PC-9 (cell line): ENCODE measurements around the gene CCL7. TPM values are rescaled to one million over a fixed set of nuclear protein-coding genes. Genes with fewer than 3 reads are reported as not detected.

Source experiments
- BruUV-seq: library from RNA; stranded (reverse); fragments of 400-500 nt; replicated peaks from 2 replicates; lab custom pipeline; 2021; lab: Mats Ljungman, UMichigan
- CTCF ChIA-PET: fragments of 300-600 bp; sonication (Branson Sonifier 250); formaldehyde crosslinking; loops from one replicate; lab custom pipeline; 2022; ENCODE audit warnings: antibody characterized with exemption; lab: Charles Lee
- POLR2A ChIA-PET: fragments of 300-600 bp; sonication (Branson Sonifier 250); formaldehyde crosslinking; loops from one replicate; lab custom pipeline; 2022; ENCODE audit warnings: antibody characterized with exemption; ENCODE audit not compliant: unreplicated experiment; lab: Charles Lee
- DNase-seq, 2 experiments: peaks; one replicate each; pipeline versions ENCODE4 v3.0.0 to v3.0.0-alpha.2; 2015 to 2022; ENCODE audit warnings: mixed read lengths in 1 of 2
- H2AFZ ChIP-seq: fragments of 200-600 bp; sonication (generic); 2 replicates; pipeline ENCODE4 v1.8.1; 2017; ENCODE audit warnings: antibody characterized with exemption
- H3F3A ChIP-seq: fragments of 200-600 bp; sonication (generic); 2 replicates; pipeline ENCODE4 v1.8.1; 2017; ENCODE audit warnings: antibody characterized with exemption, mild to moderate bottlenecking, low read depth; ENCODE audit not compliant: insufficient read depth
- H3K27ac ChIP-seq: fragments of 200-600 bp; sonication (generic); 2 replicates; pipeline ENCODE4 v1.6.1; 2016; ENCODE audit warnings: mixed run types
- H3K27me3 ChIP-seq: fragments of 200-600 bp; sonication (generic); 2 replicates; pipeline ENCODE4 v1.6.1; 2016; ENCODE audit warnings: low read depth, mixed run types; ENCODE audit not compliant: insufficient read depth
- H3K36me3 ChIP-seq: fragments of 200-600 bp; sonication (generic); 2 replicates; pipeline ENCODE4 v1.6.1; 2016; ENCODE audit warnings: low read depth, mixed run types
- H3K4me1 ChIP-seq: fragments of 200-600 bp; sonication (generic); replicated peaks from 2 replicates; pipeline ENCODE4 v1.6.1; 2016; ENCODE audit warnings: mixed run types; ENCODE audit not compliant: insufficient read depth
- H3K4me2 ChIP-seq: fragments of 200-600 bp; sonication (generic); 2 replicates; pipeline ENCODE4 v1.6.1; 2017; ENCODE audit warnings: mixed run types
- H3K4me3 ChIP-seq: fragments of 200-600 bp; sonication (generic); 2 replicates; pipeline ENCODE4 v1.6.1; 2016; ENCODE audit warnings: mixed run types
- H3K79me2 ChIP-seq: fragments of 200-600 bp; sonication (generic); 2 replicates; pipeline ENCODE4 v1.6.1; 2017; ENCODE audit warnings: low read depth, mixed run types
- H3K9me2 ChIP-seq: fragments of 200-600 bp; sonication (generic); 2 replicates; pipeline ENCODE4 v1.8.1; 2017; ENCODE audit warnings: mild to moderate bottlenecking; ENCODE audit not compliant: insufficient read depth
- H3K9me3 ChIP-seq: fragments of 200-600 bp; sonication (generic); 2 replicates; pipeline ENCODE4 v1.8.1; 2016; ENCODE audit warnings: low read depth; ENCODE audit not compliant: insufficient read depth
- H4K20me1 ChIP-seq: fragments of 200-600 bp; sonication (generic); 2 replicates; pipeline ENCODE4 v1.8.1; 2017; ENCODE audit not compliant: insufficient read depth
- EZH2 ChIP-seq: fragments of 200-600 bp; sonication (generic); IDR thresholded peaks from 2 replicates; pipeline ENCODE4 v1.8.0; 2017; ENCODE audit warnings: antibody characterized with exemption, low read depth
- intact Hi-C: fragments of 100-400 bp; cut with micrococcal nuclease; formaldehyde crosslinking; loops from one replicate; pipeline ENCODE4 v1.10.0; 2022; ENCODE audit not compliant: unreplicated experiment
- total RNA-seq: library from RNA; stranded (reverse); gene quantifications from 2 replicates; pipeline ENCODE4 v1.2.3, GENCODE V29; 2021
- TF ChIP-seq, protein P1 (sequence below): fragments of 200-600 bp; sonication (generic); conservative IDR thresholded peaks from 2 replicates; pipeline ENCODE4 v1.6.1; 2017; ENCODE audit warnings: mixed run types, antibody characterized with exemption, mild to moderate bottlenecking, moderate library complexity

The CCL7 gene
- total RNA-seq, 1 experiment from 2014 or later, result not detected

DNA sequence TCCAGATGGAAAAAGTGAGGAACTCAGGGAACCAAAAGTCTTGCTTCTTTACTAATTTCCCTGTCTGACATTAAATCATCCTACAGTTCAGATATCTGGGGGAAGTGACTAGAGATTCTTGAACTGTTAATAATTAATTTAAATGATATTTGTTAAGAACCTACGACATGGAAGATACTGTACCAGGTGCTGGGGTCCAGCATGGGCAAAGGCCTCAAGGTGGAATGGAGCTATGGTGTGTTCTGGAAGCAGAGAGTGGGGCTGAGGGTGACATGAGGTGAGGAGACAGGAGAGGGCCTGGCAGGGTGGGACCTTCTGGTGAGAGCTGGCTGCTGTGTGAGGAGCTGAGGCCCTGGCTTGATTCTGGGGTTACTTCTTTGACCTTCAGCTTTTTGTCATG is 21.0 kb upstream of the CCL7 start:
- TF ChIP-seq, protein P1, sequence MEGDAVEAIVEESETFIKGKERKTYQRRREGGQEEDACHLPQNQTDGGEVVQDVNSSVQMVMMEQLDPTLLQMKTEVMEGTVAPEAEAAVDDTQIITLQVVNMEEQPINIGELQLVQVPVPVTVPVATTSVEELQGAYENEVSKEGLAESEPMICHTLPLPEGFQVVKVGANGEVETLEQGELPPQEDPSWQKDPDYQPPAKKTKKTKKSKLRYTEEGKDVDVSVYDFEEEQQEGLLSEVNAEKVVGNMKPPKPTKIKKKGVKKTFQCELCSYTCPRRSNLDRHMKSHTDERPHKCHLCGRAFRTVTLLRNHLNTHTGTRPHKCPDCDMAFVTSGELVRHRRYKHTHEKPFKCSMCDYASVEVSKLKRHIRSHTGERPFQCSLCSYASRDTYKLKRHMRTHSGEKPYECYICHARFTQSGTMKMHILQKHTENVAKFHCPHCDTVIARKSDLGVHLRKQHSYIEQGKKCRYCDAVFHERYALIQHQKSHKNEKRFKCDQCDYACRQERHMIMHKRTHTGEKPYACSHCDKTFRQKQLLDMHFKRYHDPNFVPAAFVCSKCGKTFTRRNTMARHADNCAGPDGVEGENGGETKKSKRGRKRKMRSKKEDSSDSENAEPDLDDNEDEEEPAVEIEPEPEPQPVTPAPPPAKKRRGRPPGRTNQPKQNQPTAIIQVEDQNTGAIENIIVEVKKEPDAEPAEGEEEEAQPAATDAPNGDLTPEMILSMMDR, result no peak
- TF ChIP-seq EZH2, result no peak
- Histone ChIP-seq H3K9me2 (no peaks in the 10 kb centered on the region), H3K27me3 (peaks cover 29% of the 10 kb centered on the region; the same call in 1 of the 2 replicates), H3F3A (no peaks in the 10 kb centered on the region), H3K79me2 (no peaks in the 10 kb centered on the region), H3K4me2 (no peak overlapping the region), H3K9me3 (no peaks in the 10 kb centered on the region), H3K36me3 (no peaks in the 10 kb centered on the region), H3K4me1 (no peaks in the 10 kb centered on the region), H2AFZ (no peak overlapping the region), H4K20me1 (no peaks in the 10 kb centered on the region), H3K27ac (no peak overlapping the region), H3K4me3 (no peak overlapping the region)
- ChIA-PET POLR2A (no interaction called here), CTCF (no interaction called here)
- DNase-seq, result no peak
- intact Hi-C loops, result no loop called here
- no TSS peak for BruUV-seq

DNA sequence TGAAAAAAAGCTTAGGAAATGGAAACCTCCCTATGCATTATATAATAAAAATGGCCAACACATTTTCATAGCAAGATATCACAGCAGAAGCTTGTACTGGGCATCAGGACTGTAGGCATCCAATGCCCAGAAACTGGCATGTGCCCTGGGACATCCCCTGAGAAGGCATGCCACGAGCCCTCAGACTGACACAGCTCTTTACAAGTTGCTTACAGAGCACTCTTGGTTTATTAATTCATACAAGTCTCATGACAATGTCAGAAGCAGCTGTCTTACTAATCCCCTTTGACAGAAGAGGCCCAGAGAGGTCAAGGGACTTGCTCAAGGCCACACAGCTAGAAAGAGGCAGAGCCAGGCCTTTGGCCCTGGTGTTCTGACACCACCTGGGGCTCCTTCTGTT is 20.5 kb upstream of the CCL7 start:
- Histone ChIP-seq H3K4me3 (no peak overlapping the region), H3K4me2 (no peak overlapping the region), H3K79me2 (no peaks in the 10 kb centered on the region), H3K4me1 (no peaks in the 10 kb centered on the region), H4K20me1 (no peaks in the 10 kb centered on the region), H2AFZ (no peak overlapping the region), H3K9me2 (no peaks in the 10 kb centered on the region), H3K27me3 (peaks cover 33% of the 10 kb centered on the region; the same call in 1 of the 2 replicates), H3K27ac (no peak overlapping the region), H3F3A (no peaks in the 10 kb centered on the region), H3K9me3 (no peaks in the 10 kb centered on the region), H3K36me3 (no peaks in the 10 kb centered on the region)
- CTCF ChIA-PET, result no interaction called here
- POLR2A ChIA-PET, result no interaction called here
- TF ChIP-seq EZH2, result no peak
- intact Hi-C loops, result no loop called here
- no peak for DNase-seq
- BruUV-seq, result no TSS peak

DNA sequence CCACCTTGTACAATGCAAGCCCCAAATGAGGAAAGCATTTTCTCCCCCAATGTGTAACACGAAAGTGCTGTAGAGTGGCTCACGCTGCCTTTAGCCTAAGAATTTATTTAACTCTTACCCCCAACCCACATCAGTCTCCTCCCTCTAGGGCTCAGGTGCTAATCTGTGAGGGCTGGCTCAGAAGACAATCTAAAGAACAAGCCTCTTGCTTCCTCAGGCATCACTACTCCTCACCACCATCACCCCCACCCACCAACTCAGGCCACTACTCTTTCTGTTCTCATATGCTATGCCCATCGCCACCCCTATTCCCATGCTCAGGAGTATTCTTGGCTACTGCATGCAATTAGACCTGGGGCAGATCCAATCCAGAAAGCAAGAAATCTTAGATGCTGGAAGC is 18.8 kb upstream of the CCL7 start:
- Histone ChIP-seq H3K27me3 (peaks cover 35% of the 10 kb centered on the region; the same call in 1 of the 2 replicates), H3K4me2 (no peak overlapping the region), H3K36me3 (no peaks in the 10 kb centered on the region), H2AFZ (no peak overlapping the region), H3K9me2 (no peaks in the 10 kb centered on the region), H3K4me3 (no peak overlapping the region), H3K79me2 (no peaks in the 10 kb centered on the region), H3K27ac (no peak overlapping the region), H3K9me3 (no peaks in the 10 kb centered on the region), H4K20me1 (no peaks in the 10 kb centered on the region), H3F3A (no peaks in the 10 kb centered on the region), H3K4me1 (no peaks in the 10 kb centered on the region)
- intact Hi-C loops, result no loop called here
- POLR2A ChIA-PET, result no interaction called here
- CTCF ChIA-PET, result no interaction called here
- BruUV-seq, result no TSS peak
- DNase-seq, result no peak
- TF ChIP-seq, protein P1, result no peak
- no peak for TF ChIP-seq EZH2

DNA sequence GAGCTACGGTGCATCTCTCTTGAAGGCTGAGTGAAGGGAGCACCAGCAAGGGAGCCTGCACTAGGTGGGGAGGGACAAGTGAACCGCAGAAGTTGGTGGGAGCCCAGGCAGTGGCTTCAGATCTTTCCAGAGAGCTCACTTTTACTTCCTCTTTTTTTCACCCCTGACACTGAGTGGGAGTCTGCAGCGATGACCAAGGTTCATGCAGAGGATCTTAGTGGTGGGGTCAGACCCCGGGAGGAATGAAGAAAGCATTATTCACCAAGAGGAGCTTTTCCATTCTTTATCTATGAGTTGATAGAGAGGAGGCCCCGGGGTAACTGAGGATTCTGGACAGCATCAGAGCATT is 18.0 kb upstream of the CCL7 start:
- TF ChIP-seq, protein P1, result no peak
- no peak for TF ChIP-seq EZH2
- no TSS peak for BruUV-seq
- DNase-seq, result no peak
- H3K4me3 ChIP-seq, result no peak overlapping the region
- H3F3A ChIP-seq, result no peaks in the 10 kb centered on the region
- intact Hi-C loops, result no loop called here
- no peak overlapping the region for H3K27ac ChIP-seq
- no peak overlapping the region for H2AFZ ChIP-seq
- peaks cover 33% of the 10 kb centered on the region; the same call in 1 of the 2 replicates for H3K27me3 ChIP-seq
- no peaks in the 10 kb centered on the region for H3K9me3 ChIP-seq
- H3K79me2 ChIP-seq, result no peaks in the 10 kb centered on the region
- no peaks in the 10 kb centered on the region for H3K9me2 ChIP-seq
- no peaks in the 10 kb centered on the region for H3K36me3 ChIP-seq
- POLR2A ChIA-PET, result no interaction called here
- H3K4me1 ChIP-seq, result no peaks in the 10 kb centered on the region
- no peak overlapping the region for H3K4me2 ChIP-seq
- no peaks in the 10 kb centered on the region for H4K20me1 ChIP-seq
- CTCF ChIA-PET, result no interaction called here
